ENCODE results near the gene COX6A2.

GRCh38 chr16:31476303-31477219 lies 48.4 kb upstream of the COX6A2 start:
- TF ChIP-seq EZH2 (IDR thresholded peaks at IDR 0.05; ENCODE audit: insufficient read depth, poor library complexity, severe bottlenecking) (no peak), EZH2phosphoT487 (IDR thresholded peaks at IDR 0.05; ENCODE audit: insufficient read depth, low read depth) (no peak)

Measured in GM23248 (cell line).